H9 (cell line): ENCODE measurements around the gene PTOV1. TPM values are rescaled to one million over a fixed set of nuclear protein-coding genes. Genes with fewer than 3 reads are reported as not detected.

Experiments
- DNase-seq: peaks from one replicate; pipeline ENCODE4 v3.0.0-alpha.2; 2017
- H2AFZ ChIP-seq: one replicate; pipeline ENCODE4 v1.6.1; 2013; ENCODE audit warnings: mild to moderate bottlenecking, low read length, control low read depth, moderate library complexity
- H2AK5ac ChIP-seq: 2 replicates; pipeline ENCODE4 v1.6.1; 2013; ENCODE audit warnings: low read length, control low read depth, mixed read lengths; ENCODE audit not compliant: insufficient read length
- H2BK120ac ChIP-seq: one replicate; pipeline ENCODE4 v1.6.1; 2013; ENCODE audit warnings: low read depth, mild to moderate bottlenecking, low read length, control low read depth, inconsistent platforms; ENCODE audit not compliant: poor library complexity, severe bottlenecking
- H2BK12ac ChIP-seq: 2 replicates; pipeline ENCODE4 v1.6.1; 2013; ENCODE audit warnings: low read length, control low read depth, mixed read lengths, low read depth; ENCODE audit not compliant: insufficient read length
- H2BK15ac ChIP-seq: 2 replicates; pipeline ENCODE4 v1.6.1; 2013; ENCODE audit warnings: low read depth, low read length, control low read depth
- H2BK20ac ChIP-seq: one replicate; pipeline ENCODE4 v1.6.1; 2013; ENCODE audit warnings: low read depth, mild to moderate bottlenecking, low read length, control low read depth, inconsistent platforms; ENCODE audit not compliant: poor library complexity, severe bottlenecking
- H2BK5ac ChIP-seq: 2 replicates; pipeline ENCODE4 v1.6.1; 2013; ENCODE audit warnings: low read length, control low read depth, mixed read lengths; ENCODE audit not compliant: insufficient read length
- H3K14ac ChIP-seq: 2 replicates; pipeline ENCODE4 v1.6.1; 2013; ENCODE audit warnings: low read length, control low read depth; ENCODE audit not compliant: insufficient read depth
- H3K18ac ChIP-seq: 2 replicates; pipeline ENCODE4 v1.6.1; 2013; ENCODE audit warnings: low read depth, mild to moderate bottlenecking, mixed read lengths, low read length, control low read depth; ENCODE audit not compliant: insufficient read length
- H3K23ac ChIP-seq: 2 replicates; pipeline ENCODE4 v1.6.1; 2013; ENCODE audit warnings: low read length, control low read depth, mixed read lengths, low read depth; ENCODE audit not compliant: insufficient read length
- H3K23me2 ChIP-seq: 2 replicates; pipeline ENCODE4 v1.6.1; 2013; ENCODE audit warnings: low read depth, mild to moderate bottlenecking, mixed read lengths, low read length, control low read depth; ENCODE audit not compliant: insufficient read length, poor library complexity, severe bottlenecking
- H3K27ac ChIP-seq: 2 replicates; pipeline ENCODE4 v1.5.1; 2013; ENCODE audit warnings: low read length, control low read depth, mixed read lengths, low read depth; ENCODE audit not compliant: insufficient read length
- H3K27me3 ChIP-seq: 2 replicates; pipeline ENCODE4 v1.6.1; 2013; ENCODE audit warnings: low read length, control low read depth, inconsistent platforms; ENCODE audit not compliant: insufficient read depth
- H3K4ac ChIP-seq: 2 replicates; pipeline ENCODE4 v1.6.1; 2013; ENCODE audit warnings: low read depth, mild to moderate bottlenecking, control low read depth, inconsistent platforms, low read length, moderate library complexity
- H3K4me1 ChIP-seq: 2 replicates; pipeline ENCODE4 v1.6.1; 2013; ENCODE audit warnings: low read length, control low read depth, inconsistent platforms; ENCODE audit not compliant: insufficient read depth
- H3K4me2 ChIP-seq: 2 replicates; pipeline ENCODE4 v1.6.1; 2013; ENCODE audit warnings: low read length, control low read depth, mixed read lengths; ENCODE audit not compliant: insufficient read length, insufficient read depth
- H3K56ac ChIP-seq: 2 replicates; pipeline ENCODE4 v1.6.1; 2013; ENCODE audit warnings: low read depth, mild to moderate bottlenecking, mixed read lengths, low read length, control low read depth; ENCODE audit not compliant: insufficient read length
- H3K79me1 ChIP-seq: 2 replicates; pipeline ENCODE4 v1.6.1; 2013; ENCODE audit warnings: low read depth, mild to moderate bottlenecking, moderate library complexity, low read length, control low read depth, inconsistent platforms; ENCODE audit not compliant: insufficient read depth, poor library complexity, severe bottlenecking
- H3K79me2 ChIP-seq: 2 replicates; pipeline ENCODE4 v1.6.1; 2013; ENCODE audit warnings: low read length, control low read depth, inconsistent platforms; ENCODE audit not compliant: insufficient read depth
- H3K9ac ChIP-seq: 2 replicates; pipeline ENCODE4 v1.6.1; 2013; ENCODE audit warnings: low read length, control low read depth, mixed read lengths; ENCODE audit not compliant: insufficient read length; ENCODE audit errors: extremely low read depth
- H3K9me3 ChIP-seq: one replicate; pipeline ENCODE4 v1.6.1; 2013; ENCODE audit warnings: low read depth, low read length, inconsistent platforms; ENCODE audit not compliant: control insufficient read depth
- H3T11ph ChIP-seq: one replicate; pipeline ENCODE4 v1.6.1; 2013; ENCODE audit warnings: mild to moderate bottlenecking, low read length, control low read depth, inconsistent platforms
- H4K20me1 ChIP-seq: one replicate; pipeline ENCODE4 v1.6.1; 2013; ENCODE audit not compliant: control insufficient read depth, insufficient read length, insufficient read depth
- H4K5ac ChIP-seq: 2 replicates; pipeline ENCODE4 v1.6.1; 2013; ENCODE audit warnings: low read depth, mild to moderate bottlenecking, mixed read lengths, low read length, control low read depth; ENCODE audit not compliant: insufficient read length
- H4K8ac ChIP-seq: replicated peaks from 2 replicates; pipeline ENCODE4 v1.6.1; 2013; ENCODE audit warnings: low read length, control low read depth, mixed read lengths, low read depth; ENCODE audit not compliant: insufficient read length
- H4K91ac ChIP-seq: 2 replicates; pipeline ENCODE4 v1.6.1; 2013; ENCODE audit warnings: low read depth, mild to moderate bottlenecking, moderate library complexity, mixed read lengths, low read length, control low read depth; ENCODE audit not compliant: insufficient read length
- H3K27ac Mint-ChIP-seq, 3 experiments: 2 replicates in 2 of 3; 3 replicates in 1 of 3; pipeline ENCODE4 v1.8.0; 2020 to 2021; ENCODE audit warnings: mixed read lengths in 3 of 3, mild to moderate bottlenecking in 1 of 3, moderate library complexity in 1 of 3
- H3K27me3 Mint-ChIP-seq: 2 replicates; pipeline ENCODE4 v1.8.0; 2021; ENCODE audit warnings: low read depth, mild to moderate bottlenecking, moderate library complexity, mixed read lengths
- H3K36me3 Mint-ChIP-seq, 3 experiments: 2 replicates in 2 of 3; 3 replicates in 1 of 3; pipeline ENCODE4 v1.8.0; 2020 to 2021; ENCODE audit warnings: low read depth in 3 of 3, mixed read lengths in 3 of 3; ENCODE audit not compliant: insufficient read depth in 1 of 3
- H3K4me1 Mint-ChIP-seq, 2 experiments: 2 replicates each; pipeline ENCODE4 v1.8.0; 2020; ENCODE audit warnings: mixed read lengths in 2 of 2
- H3K4me3 Mint-ChIP-seq, 2 experiments: 2 replicates in 1 of 2; 3 replicates in 1 of 2; pipeline ENCODE4 v1.8.0; 2020 to 2021; ENCODE audit warnings: mild to moderate bottlenecking in 2 of 2, mixed read lengths in 2 of 2, moderate library complexity in 1 of 2
- H3K9me3 Mint-ChIP-seq, 2 experiments: 2 replicates in 1 of 2; 3 replicates in 1 of 2; pipeline ENCODE4 v1.8.0; 2020; ENCODE audit warnings: mild to moderate bottlenecking in 2 of 2, mixed read lengths in 2 of 2, moderate library complexity in 1 of 2
- CTCF ChIP-seq: fragments of 200-600 bp; sonication (generic); conservative IDR thresholded peaks from 3 replicates; pipeline ENCODE4 v1.8.0; 2021; ENCODE audit warnings: antibody characterized with exemption, mild to moderate bottlenecking
- WGBS: extraction: QIAGEN DNeasy Blood & Tissue Kit; methylation state at CpG from one replicate; pipeline ENCODE4 v1.1.7; 2013; ENCODE audit warnings: missing lambda C conversion rate, low lambda C conversion rate, mixed read lengths; ENCODE audit not compliant: insufficient read length; ENCODE audit errors: extremely low coverage; 5-methylcytosine and 5-hydroxymethylcytosine counted together
- total RNA-seq: library from RNA; stranded (reverse); gene quantifications from 2 replicates; pipeline ENCODE4 v1.2.1, GENCODE V29; 2021

The PTOV1 gene
- total RNA-seq, 1 experiment from 2014 or later: 309 TPM

- Histone ChIP-seq H2AK5ac (no peak overlapping the region), H3K14ac (no peak overlapping the region), H2BK5ac (no peak overlapping the region), H3K56ac (no peak overlapping the region), H2BK12ac (no peak overlapping the region), H3K9ac (no peak overlapping the region), H3K4me2 (no peak overlapping the region), H2BK120ac (no peak overlapping the region), H4K91ac (no peak overlapping the region), H3K9me3 (no peaks in the 10 kb centered on the region), H4K8ac (no peak overlapping the region), H3K79me2 (no peaks in the 10 kb centered on the region), H2BK20ac (no peak overlapping the region), H2AFZ (no peak overlapping the region), H3K4ac (no peak overlapping the region), H3K79me1 (no peaks in the 10 kb centered on the region), H3T11ph (no peak overlapping the region), H4K5ac (no peak overlapping the region), H3K27ac (no peak overlapping the region), H2BK15ac (no peak overlapping the region), H3K23ac (no peak overlapping the region), H3K4me1 (peaks cover 3% of the 10 kb centered on the region), H3K27me3 (no peaks in the 10 kb centered on the region), H3K23me2 (peaks cover 13% of the 10 kb centered on the region), H3K18ac (no peak overlapping the region), H4K20me1 (no peaks in the 10 kb centered on the region)
- H3K4me1 Mint-ChIP-seq: peaks cover 16 to 35% of the 10 kb centered on the region in 2 experiments
- H3K4me3 Mint-ChIP-seq: peak overlapping the region in 1 of 2 experiments; percentile 56; a peak in 3 of 5 replicates
- TF ChIP-seq CTCF: no peak
- peaks cover 7% of the 10 kb centered on the region for H3K27me3 Mint-ChIP-seq
- WGBS: no CpG with 5 or more reads among the region's 6 CpGs
- peaks cover 7 to 17% (median 14%) of the 10 kb centered on the region in 3 experiments; a peak in 6 of 7 replicates for H3K36me3 Mint-ChIP-seq
- H3K27ac Mint-ChIP-seq: no peak overlapping the region
- DNase-seq: no peak
- no peaks in the 10 kb centered on the region; a peak in 2 of 5 replicates for H3K9me3 Mint-ChIP-seq
These were observed 39.6 kb upstream of the PTOV1 start for GRCh38 chr19:49811328-49811727.
